NCI-H774 (cell line): ENCODE measurements around the gene TRIM5.
A peak's percentile ranks its signal among the peaks of the same experiment; 100 is the strongest.

Experiments used
- DNase-seq: peaks from one replicate; lab custom pipeline; 2025; lab: John Stamatoyannopoulos, UW

Gene TRIM5

DNA sequence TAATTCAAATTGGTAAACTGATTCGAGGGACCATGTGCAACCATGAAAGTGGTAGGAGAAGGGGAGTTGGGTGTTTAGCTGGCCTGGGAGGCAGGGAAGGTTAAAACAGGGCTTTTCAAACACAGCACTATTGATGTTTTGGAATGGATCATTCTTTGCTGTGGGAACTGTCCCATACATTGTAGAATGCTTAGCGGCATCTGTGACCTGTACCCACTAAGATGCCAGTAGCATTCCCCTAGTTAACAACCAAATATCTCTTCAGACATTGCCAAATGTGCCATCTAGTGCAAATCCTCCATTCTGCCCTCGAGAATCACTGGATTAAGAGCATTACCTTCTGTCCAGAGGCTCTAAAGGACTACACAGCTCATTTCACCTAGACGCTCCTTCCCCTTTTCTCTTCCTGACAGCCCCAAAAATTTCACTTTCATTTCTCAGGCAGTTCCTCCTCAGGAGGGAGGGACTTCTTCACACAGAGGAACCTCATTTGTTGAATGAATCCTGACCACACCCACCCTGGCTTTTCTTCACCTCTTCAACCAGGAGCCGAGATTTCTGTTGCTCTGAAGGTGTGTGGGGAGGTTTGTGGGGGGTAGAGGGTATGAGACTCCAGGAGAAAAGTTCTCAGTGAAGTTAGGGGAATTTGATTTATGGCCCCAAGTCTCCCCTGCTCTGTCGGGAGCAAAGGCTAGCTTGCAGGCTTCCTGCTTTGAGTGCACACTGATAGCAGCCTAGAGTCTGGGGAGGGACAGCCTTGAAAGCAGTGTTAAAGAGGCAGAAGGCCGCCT is 60.2 kb downstream of the TRIM5 start, which contains the start of gene TRIM34:
TRIM34 (plus strand) TSS at position 513 of the 791 bp plus-strand sequence. CDS start 7,331 bp downstream, outside the sequence.
- peak; percentile 28 for DNase-seq

DNA sequence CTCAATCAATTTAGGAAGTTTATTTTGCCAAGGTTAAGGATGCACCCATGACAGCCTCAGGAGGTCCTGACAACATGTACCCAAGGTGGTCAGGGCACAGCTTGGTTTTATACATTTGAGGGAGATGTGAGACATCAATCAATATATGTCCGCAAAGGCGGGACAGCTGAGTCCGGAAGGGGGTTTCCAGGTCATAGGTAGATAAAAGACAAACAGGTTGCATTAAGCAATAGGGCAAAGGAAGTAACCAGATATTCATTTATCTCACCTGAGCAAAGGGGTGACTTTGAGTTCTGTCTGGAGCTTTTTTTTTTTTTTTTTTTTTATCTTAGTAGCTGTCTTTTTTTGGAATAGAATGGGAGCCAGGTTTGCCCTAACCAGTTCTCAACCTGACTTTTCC is 62.1 kb downstream of the TRIM5 start:
- DNase-seq: no peak

DNA sequence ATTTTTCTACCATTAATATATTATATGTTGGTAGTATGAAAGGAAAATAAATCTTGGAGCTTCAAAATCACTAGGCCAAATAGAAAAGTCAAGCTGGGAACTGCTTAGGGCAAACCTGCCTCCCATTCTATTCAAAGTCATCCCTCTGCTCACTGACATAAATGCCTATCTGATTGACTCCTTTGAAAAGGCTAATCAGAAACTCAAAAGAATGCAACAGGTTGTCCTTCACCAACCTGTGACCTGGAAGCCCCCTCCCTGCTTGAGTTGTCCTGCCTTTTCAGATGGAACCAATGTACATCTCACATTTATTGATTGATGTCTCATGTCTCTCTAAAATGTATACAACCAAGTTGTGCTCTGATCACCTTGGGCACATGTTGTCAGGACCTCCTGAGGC is 63.3 kb downstream of the TRIM5 start:
- DNase-seq: no peak

DNA sequence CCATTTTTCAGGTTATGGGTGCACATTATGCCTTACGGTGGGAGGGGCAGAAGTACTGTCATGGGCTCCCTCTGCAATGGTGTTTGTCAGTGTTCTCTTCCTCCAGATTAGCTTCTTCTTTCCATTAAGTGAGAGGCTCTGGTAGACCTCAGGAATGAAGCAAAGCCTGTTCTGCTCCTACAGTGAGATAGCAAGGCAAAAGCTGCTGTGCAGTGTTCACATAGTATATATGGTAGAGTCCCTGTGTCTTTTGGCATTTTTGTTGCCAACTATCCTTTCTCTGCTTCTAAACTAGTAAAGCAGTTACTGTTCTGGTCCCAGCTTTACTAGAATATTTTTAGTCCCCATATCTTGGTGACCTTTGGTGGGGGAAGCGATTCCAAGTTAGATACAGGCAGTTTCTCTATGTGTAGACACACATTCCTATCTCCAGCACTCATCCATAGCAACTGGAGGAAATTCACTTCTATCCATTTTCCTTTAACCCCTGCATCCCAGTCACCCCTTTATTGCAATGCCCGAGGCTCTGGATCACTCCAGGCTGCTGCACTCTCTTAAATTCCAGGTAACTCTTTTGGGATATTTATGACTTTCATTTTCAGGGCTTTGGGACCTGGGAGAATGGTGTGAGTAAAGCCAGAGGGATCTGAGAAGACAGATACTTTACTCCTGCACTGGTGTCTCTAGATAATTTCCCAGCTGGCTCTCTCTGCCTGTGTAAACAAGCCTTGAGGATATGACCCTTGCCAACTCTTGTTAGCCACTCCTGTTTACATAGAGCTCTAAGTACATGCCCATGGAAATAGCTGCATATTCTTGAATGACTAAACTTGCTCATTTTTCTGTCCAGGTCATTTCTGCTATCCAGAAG is 64.0 kb downstream of the TRIM5 start:
- no peak for DNase-seq

DNA sequence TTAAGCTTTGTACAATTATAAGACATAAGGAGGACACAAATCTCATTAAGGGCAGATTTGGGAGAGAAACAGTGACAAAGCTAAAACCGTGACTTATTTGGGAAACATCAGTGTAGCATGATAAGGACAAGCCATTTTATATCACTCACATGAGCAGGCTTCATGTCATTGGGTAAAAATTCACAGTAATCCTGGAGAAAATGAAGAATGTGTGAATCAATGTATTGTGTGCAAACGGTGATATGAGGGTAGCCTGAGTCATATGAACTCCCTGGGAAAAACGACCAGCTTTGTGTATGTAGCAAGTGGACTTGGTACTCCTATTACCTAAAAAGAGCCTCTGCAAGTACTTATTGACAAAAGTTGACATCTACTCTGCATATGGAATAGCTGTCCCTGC is 66.1 kb downstream of the TRIM5 start:
- DNase-seq: no peak
